Measurements from ENCODE around the gene INPP4A.

DNA sequence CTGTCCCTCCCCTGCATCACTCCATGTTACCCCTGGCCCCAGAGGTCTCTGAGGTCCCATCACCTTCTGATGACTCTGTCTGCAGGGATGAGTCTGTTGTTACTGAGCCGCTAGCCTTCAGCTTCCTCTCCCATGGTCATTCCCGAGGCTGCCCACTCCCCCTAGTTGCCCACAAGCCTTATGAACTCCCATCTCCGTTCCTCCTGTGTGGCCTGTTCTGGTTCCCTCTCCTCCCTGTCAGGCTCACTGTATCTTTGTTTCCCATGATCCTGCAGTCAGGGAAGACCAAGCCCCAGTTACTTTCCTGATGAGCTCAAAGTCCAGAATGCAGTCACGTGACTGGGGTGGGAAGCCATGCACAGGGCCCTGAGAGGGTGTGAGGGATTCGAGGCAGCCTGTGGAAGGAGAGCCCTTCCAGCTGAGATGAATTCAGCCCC is 39.5 kb downstream of the INPP4A start:
- TF ChIP-seq, protein P1, sequence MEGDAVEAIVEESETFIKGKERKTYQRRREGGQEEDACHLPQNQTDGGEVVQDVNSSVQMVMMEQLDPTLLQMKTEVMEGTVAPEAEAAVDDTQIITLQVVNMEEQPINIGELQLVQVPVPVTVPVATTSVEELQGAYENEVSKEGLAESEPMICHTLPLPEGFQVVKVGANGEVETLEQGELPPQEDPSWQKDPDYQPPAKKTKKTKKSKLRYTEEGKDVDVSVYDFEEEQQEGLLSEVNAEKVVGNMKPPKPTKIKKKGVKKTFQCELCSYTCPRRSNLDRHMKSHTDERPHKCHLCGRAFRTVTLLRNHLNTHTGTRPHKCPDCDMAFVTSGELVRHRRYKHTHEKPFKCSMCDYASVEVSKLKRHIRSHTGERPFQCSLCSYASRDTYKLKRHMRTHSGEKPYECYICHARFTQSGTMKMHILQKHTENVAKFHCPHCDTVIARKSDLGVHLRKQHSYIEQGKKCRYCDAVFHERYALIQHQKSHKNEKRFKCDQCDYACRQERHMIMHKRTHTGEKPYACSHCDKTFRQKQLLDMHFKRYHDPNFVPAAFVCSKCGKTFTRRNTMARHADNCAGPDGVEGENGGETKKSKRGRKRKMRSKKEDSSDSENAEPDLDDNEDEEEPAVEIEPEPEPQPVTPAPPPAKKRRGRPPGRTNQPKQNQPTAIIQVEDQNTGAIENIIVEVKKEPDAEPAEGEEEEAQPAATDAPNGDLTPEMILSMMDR (IDR thresholded peaks at IDR 0.05): no peak
- no peak for TF ChIP-seq POLR2AphosphoS5 (IDR thresholded peaks at IDR 0.05)

Data from upper lobe of left lung (tissue), 4 donors.